Suprapubic skin (tissue), 3 donors: ENCODE results near the gene CCDC158.

Source experiments
- EP300 ChIP-seq: sonication (generic); formaldehyde crosslinking; IDR thresholded peaks from one replicate; pipeline ENCODE4 v1.6.1; 2017; ENCODE audit warnings: antibody characterized with exemption
- TF ChIP-seq, protein P1 (sequence below), 2 donors: fragments of 200-600 bp in 1 of 2; fragments of 450-650 bp in 1 of 2; sonication (generic) in 1 of 2; IDR thresholded peaks; one replicate each; pipeline ENCODE4 v1.5.1; 2016 to 2019; ENCODE audit warnings: antibody characterized with exemption in 2 of 2, mild to moderate bottlenecking in 1 of 2, moderate library complexity in 1 of 2

GRCh38 chr4:76322236-76322635, 98.7 kb downstream of the CCDC158 start:
- TF ChIP-seq, protein P1, sequence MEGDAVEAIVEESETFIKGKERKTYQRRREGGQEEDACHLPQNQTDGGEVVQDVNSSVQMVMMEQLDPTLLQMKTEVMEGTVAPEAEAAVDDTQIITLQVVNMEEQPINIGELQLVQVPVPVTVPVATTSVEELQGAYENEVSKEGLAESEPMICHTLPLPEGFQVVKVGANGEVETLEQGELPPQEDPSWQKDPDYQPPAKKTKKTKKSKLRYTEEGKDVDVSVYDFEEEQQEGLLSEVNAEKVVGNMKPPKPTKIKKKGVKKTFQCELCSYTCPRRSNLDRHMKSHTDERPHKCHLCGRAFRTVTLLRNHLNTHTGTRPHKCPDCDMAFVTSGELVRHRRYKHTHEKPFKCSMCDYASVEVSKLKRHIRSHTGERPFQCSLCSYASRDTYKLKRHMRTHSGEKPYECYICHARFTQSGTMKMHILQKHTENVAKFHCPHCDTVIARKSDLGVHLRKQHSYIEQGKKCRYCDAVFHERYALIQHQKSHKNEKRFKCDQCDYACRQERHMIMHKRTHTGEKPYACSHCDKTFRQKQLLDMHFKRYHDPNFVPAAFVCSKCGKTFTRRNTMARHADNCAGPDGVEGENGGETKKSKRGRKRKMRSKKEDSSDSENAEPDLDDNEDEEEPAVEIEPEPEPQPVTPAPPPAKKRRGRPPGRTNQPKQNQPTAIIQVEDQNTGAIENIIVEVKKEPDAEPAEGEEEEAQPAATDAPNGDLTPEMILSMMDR (IDR thresholded peaks at IDR 0.05), result no peak
- no peak for TF ChIP-seq EP300
